ENCODE results near the gene CSKMT.

- TF ChIP-seq CTCF (IDR thresholded peaks at IDR 0.05) (no peak), POLR2A (IDR thresholded peaks at IDR 0.05) (peak; percentile 90)
These were observed 18.9 kb upstream of the CSKMT start, which contains the start of gene GANAB for GRCh38 chr11:62645946-62646824.

Measured in right lobe of liver (tissue), 4 donors.